K562 (cell line): Measurements from ENCODE around the gene HECW1. TPM values are rescaled to one million over a fixed set of nuclear protein-coding genes. Genes with fewer than 3 reads are reported as not detected.

Experiments used
- ARHGAP35 ChIP-seq: fragments of 450-650 bp; IDR thresholded peaks from 2 replicates; pipeline ENCODE4 v1.6.1; 2018; ENCODE audit not compliant: partially characterized antibody
- BCOR ChIP-seq: fragments of 450-650 bp; IDR thresholded peaks from 2 replicates; pipeline ENCODE4 v1.6.1; 2016
- CBFA2T2 ChIP-seq: fragments of 450-650 bp; conservative IDR thresholded peaks from 2 replicates; pipeline ENCODE4 v1.6.1; 2017; ENCODE audit warnings: mild to moderate bottlenecking
- CBX8 ChIP-seq: fragments of 200-600 bp; sonication (generic); IDR thresholded peaks from 2 replicates; pipeline ENCODE4 v1.6.1; 2012; ENCODE audit warnings: borderline replicate concordance, mixed run types, low read depth, mild to moderate bottlenecking, moderate library complexity, mixed read lengths, low read length, control low read depth, inconsistent platforms; ENCODE audit not compliant: poor library complexity, severe bottlenecking; ENCODE audit errors: extremely low read depth
- ELF4 ChIP-seq: fragments of 450-650 bp; formaldehyde crosslinking; IDR thresholded peaks from 2 replicates; pipeline ENCODE4 v1.4.0; 2022; ENCODE audit warnings: missing genetic modification characterization
- MAFG ChIP-seq: fragments of 450-650 bp; conservative IDR thresholded peaks from 2 replicates; pipeline ENCODE4 v1.6.1; 2016; ENCODE audit warnings: missing genetic modification characterization, missing compliant biosample characterization
- MEF2D ChIP-seq: conservative IDR thresholded peaks from 2 replicates; pipeline ENCODE4 v1.6.1; 2016; ENCODE audit warnings: low read depth, missing genetic modification characterization, missing compliant biosample characterization
- NCOA2 ChIP-seq, 2 experiments: fragments of 450-650 bp; IDR thresholded peaks; 2 replicates each; pipeline ENCODE4 v1.6.1; 2018; ENCODE audit warnings: mild to moderate bottlenecking in 2 of 2, moderate library complexity in 1 of 2; ENCODE audit not compliant: partially characterized antibody in 2 of 2
- POLR2G ChIP-seq: fragments of 200-400 bp; formaldehyde crosslinking; IDR thresholded peaks from 2 replicates; pipeline ENCODE4 v1.6.1; 2017; ENCODE audit warnings: low read depth, mild to moderate bottlenecking, antibody characterized with exemption, low read length, moderate library complexity
- PTBP1 ChIP-seq: fragments of 200-400 bp; formaldehyde crosslinking; IDR thresholded peaks from 2 replicates; pipeline ENCODE4 v1.6.1; 2017; ENCODE audit warnings: low read depth, low read length
- RBM34 ChIP-seq: fragments of 200-400 bp; formaldehyde crosslinking; IDR thresholded peaks from 2 replicates; pipeline ENCODE4 v1.6.1; 2018; ENCODE audit warnings: low read length, borderline replicate concordance; ENCODE audit not compliant: insufficient read depth
- SIX5 ChIP-seq, 2 experiments: IDR thresholded peaks; 2 replicates each; pipeline ENCODE4 v1.6.1; 2011; ENCODE audit warnings: low read length in 2 of 2, borderline replicate concordance in 1 of 2, low read depth in 1 of 2, mild to moderate bottlenecking in 1 of 2, moderate library complexity in 1 of 2; ENCODE audit not compliant: insufficient read depth in 1 of 2
- SREBF1 ChIP-seq: fragments of 150-350 bp; IDR thresholded peaks from 2 replicates; pipeline ENCODE4 v1.6.1; 2014; ENCODE audit warnings: antibody characterized with exemption, low read depth, low read length, borderline replicate concordance
- SRSF1 ChIP-seq: fragments of 200-400 bp; formaldehyde crosslinking; IDR thresholded peaks from 2 replicates; pipeline ENCODE4 v1.6.1; 2017; ENCODE audit warnings: mild to moderate bottlenecking, low read depth, low read length, moderate library complexity
- TAF9B ChIP-seq: fragments of 450-650 bp; IDR thresholded peaks from 2 replicates; pipeline ENCODE4 v1.6.1; 2018; ENCODE audit warnings: mild to moderate bottlenecking; ENCODE audit not compliant: partially characterized antibody
- ZBTB1 ChIP-seq: sonication (generic); formaldehyde crosslinking; IDR thresholded peaks from 2 replicates; pipeline ENCODE4 v1.8.1; 2023; ENCODE audit warnings: missing genetic modification reagents, low read depth, mild to moderate bottlenecking, borderline replicate concordance
- ZNF143 ChIP-seq: sonication (generic); formaldehyde crosslinking; IDR thresholded peaks from 2 replicates; pipeline ENCODE4 v1.9.0; 2022; ENCODE audit warnings: mild to moderate bottlenecking, missing genetic modification reagents
- ZNF3 ChIP-seq: fragments of 250-450 bp; sonication (Bioruptor Pico); IDR thresholded peaks from 2 replicates; pipeline ENCODE4 v1.5.0; 2021; ENCODE audit warnings: mild to moderate bottlenecking, moderate library complexity
- ZNF316 ChIP-seq: fragments of 450-650 bp; IDR thresholded peaks from 2 replicates; pipeline ENCODE4 v1.6.1; 2016
- ZSCAN29 ChIP-seq: fragments of 450-650 bp; IDR thresholded peaks from 2 replicates; pipeline ENCODE4 v1.6.1; 2017
- polyA plus RNA-seq, 8 experiments: library from polyadenylated mRNA; depleted of rRNA in 4 of 8; stranded (reverse) in 5 of 8; unstranded in 3 of 8; fragments of >200 nt; fragmentation: Nextera tagmentation in 2 of 8; fragmentation: Illumina TruSeq in 1 of 8; extraction: Ambion mirVana in 2 of 8; extraction: Trizol in 1 of 8; gene quantifications; 2 replicates each; pipeline versions ENCODE4 v1.2.1 to v1.2.3, GENCODE V29; 2011 to 2014; ENCODE audit warnings: inconsistent platforms in 1 of 8, missing spikeins in 1 of 8
- total RNA-seq, 7 experiments: library from RNA; depleted of rRNA in 6 of 7; stranded (reverse); fragments of >200 nt in 6 of 7; fragmentation: Illumina TruSeq in 2 of 7; extraction: Trizol in 2 of 7; gene quantifications; 2 replicates each; pipeline versions ENCODE4 v1.2.1 to v1.2.3, GENCODE V29; 2011 to 2021; ENCODE audit warnings: low replicate concordance in 1 of 7
- TF ChIP-seq, protein P1 (sequence below): sonication (generic); formaldehyde crosslinking; IDR thresholded peaks from 2 replicates; pipeline ENCODE4 v1.8.0; 2022; ENCODE audit warnings: mild to moderate bottlenecking, missing genetic modification reagents, borderline replicate concordance
- TF ChIP-seq, protein P2 (sequence below): IDR thresholded peaks from 3 replicates; pipeline ENCODE4 v1.6.1; 2011; ENCODE audit warnings: borderline replicate concordance, mild to moderate bottlenecking; ENCODE audit not compliant: insufficient read length, insufficient read depth
- TF ChIP-seq, protein P3 (sequence below): fragments of 450-650 bp; IDR thresholded peaks from 2 replicates; pipeline ENCODE4 v1.6.1; 2016; ENCODE audit warnings: borderline replicate concordance
- TF ChIP-seq, protein P4 (sequence below): fragments of 450-650 bp; IDR thresholded peaks from 2 replicates; pipeline ENCODE4 v1.6.1; 2017; ENCODE audit warnings: mild to moderate bottlenecking, moderate library complexity

HECW1 gene
- total and polyA plus RNA-seq, 9 of the 15 experiments (the other 6 are each of a cell fraction or from before 2014, with no cell fraction given): 0.07 to 0.31 (median 0.13) TPM; not detected in 4

DNA sequence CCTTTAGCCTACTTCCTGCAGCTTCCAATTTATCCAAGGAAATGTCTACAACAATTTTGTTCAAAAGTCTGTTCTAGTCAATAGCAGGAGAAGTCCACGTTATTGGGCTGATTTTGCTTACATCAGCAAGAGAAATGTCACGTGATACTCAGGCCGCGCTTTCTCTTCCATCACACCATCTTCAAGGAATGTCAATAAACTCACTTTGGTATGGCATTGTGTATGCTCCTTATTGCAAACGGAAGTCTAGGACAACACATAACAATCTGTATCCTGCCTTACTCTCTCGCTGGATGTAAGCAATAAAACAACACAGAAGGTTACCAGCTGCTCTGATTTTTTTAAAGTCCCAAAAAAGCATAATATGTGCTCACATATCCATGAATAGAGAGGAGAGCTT lies 453.3 kb downstream of the HECW1 start (continued):
- TF ChIP-seq SREBF1 (no peak), BCOR (no peak), SRSF1 (no peak), ZSCAN29 (no peak), CBX8 (no peak), MEF2D (tag) (no peak), PTBP1 (no peak), ZNF316 (peak; percentile 82), TAF9B (no peak), ZNF143 (CRISPR knock-in tag) (no peak), ZNF3 (no peak), NCOA2 (IDR thresholded peaks at IDR 0.05; ENCODE audit: partially characterized antibody in 2 of 2) (no peak), ARHGAP35 (no peak), CBFA2T2 (peak; percentile 62), ZBTB1 (no peak), POLR2G (no peak), SIX5 (IDR thresholded peaks at IDR 0.05; ENCODE audit: borderline replicate concordance in 1 of 2, insufficient read depth in 1 of 2, low read depth in 1 of 2, low read length in 2 of 2) (no peak), ELF4 (CRISPR knock-in tag) (no peak), RBM34 (no peak), MAFG (tag) (peak; percentile 76)
- TF ChIP-seq, protein P1, sequence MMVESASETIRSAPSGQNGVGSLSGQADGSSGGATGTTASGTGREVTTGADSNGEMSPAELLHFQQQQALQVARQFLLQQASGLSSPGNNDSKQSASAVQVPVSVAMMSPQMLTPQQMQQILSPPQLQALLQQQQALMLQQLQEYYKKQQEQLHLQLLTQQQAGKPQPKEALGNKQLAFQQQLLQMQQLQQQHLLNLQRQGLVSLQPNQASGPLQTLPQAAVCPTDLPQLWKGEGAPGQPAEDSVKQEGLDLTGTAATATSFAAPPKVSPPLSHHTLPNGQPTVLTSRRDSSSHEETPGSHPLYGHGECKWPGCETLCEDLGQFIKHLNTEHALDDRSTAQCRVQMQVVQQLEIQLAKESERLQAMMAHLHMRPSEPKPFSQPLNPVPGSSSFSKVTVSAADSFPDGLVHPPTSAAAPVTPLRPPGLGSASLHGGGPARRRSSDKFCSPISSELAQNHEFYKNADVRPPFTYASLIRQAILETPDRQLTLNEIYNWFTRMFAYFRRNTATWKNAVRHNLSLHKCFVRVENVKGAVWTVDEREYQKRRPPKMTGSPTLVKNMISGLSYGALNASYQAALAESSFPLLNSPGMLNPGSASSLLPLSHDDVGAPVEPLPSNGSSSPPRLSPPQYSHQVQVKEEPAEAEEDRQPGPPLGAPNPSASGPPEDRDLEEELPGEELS (CRISPR knock-in tag): no peak
- TF ChIP-seq, protein P2, sequence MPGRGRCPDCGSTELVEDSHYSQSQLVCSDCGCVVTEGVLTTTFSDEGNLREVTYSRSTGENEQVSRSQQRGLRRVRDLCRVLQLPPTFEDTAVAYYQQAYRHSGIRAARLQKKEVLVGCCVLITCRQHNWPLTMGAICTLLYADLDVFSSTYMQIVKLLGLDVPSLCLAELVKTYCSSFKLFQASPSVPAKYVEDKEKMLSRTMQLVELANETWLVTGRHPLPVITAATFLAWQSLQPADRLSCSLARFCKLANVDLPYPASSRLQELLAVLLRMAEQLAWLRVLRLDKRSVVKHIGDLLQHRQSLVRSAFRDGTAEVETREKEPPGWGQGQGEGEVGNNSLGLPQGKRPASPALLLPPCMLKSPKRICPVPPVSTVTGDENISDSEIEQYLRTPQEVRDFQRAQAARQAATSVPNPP: no peak
- TF ChIP-seq, protein P3, sequence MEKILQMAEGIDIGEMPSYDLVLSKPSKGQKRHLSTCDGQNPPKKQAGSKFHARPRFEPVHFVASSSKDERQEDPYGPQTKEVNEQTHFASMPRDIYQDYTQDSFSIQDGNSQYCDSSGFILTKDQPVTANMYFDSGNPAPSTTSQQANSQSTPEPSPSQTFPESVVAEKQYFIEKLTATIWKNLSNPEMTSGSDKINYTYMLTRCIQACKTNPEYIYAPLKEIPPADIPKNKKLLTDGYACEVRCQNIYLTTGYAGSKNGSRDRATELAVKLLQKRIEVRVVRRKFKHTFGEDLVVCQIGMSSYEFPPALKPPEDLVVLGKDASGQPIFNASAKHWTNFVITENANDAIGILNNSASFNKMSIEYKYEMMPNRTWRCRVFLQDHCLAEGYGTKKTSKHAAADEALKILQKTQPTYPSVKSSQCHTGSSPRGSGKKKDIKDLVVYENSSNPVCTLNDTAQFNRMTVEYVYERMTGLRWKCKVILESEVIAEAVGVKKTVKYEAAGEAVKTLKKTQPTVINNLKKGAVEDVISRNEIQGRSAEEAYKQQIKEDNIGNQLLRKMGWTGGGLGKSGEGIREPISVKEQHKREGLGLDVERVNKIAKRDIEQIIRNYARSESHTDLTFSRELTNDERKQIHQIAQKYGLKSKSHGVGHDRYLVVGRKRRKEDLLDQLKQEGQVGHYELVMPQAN: no peak
- TF ChIP-seq, protein P4, sequence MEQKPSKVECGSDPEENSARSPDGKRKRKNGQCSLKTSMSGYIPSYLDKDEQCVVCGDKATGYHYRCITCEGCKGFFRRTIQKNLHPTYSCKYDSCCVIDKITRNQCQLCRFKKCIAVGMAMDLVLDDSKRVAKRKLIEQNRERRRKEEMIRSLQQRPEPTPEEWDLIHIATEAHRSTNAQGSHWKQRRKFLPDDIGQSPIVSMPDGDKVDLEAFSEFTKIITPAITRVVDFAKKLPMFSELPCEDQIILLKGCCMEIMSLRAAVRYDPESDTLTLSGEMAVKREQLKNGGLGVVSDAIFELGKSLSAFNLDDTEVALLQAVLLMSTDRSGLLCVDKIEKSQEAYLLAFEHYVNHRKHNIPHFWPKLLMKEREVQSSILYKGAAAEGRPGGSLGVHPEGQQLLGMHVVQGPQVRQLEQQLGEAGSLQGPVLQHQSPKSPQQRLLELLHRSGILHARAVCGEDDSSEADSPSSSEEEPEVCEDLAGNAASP: no peak
